Measurements from ENCODE around the gene UNC5B. TPM values are rescaled to one million over a fixed set of nuclear protein-coding genes. Genes with fewer than 3 reads are reported as not detected.

The UNC5B gene
- total RNA-seq, 2 donors from 2014 or later: 10.4 to 11.2 TPM

DNA sequence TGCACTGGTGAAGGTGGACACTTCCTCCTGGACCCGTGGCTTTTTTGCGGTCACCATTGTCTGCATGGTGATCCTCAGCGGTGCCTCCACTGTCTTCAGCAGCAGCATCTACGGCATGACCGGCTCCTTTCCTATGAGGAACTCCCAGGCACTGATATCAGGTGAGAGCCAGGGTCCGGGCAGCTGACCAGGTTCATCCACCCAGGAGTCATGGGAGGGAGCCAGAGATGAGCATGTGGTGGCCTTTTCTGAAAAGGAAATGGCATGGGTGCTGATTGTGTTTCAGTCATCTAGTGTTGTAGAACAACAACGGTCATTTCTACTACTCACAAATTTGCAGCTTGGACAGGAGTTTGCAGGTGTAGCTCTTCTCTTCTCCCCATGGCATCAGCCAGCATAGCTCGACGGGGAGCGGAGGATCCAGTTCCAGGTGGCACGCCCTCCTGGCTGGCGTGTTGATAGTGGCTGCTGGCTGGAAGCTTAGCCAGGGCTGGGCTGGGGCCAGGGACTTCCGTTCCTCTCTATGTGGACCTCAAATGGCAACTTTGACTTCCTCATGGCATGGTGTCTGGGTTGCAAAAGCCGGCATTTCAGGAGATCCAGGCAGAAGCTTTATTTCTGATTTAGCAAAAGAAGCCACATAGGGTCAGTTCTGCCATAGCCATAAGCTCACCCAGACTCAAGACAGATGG lies 139.4 kb downstream of the UNC5B start:
- Histone ChIP-seq H3K4me3 (no peak overlapping the region), H3K4me1 (no peaks in the 10 kb centered on the region), H3K27me3 (no peaks in the 10 kb centered on the region), H3K36me3 (replicated peaks in 1 of 2; ENCODE audit: insufficient read depth in 1 of 2, low read depth in 2 of 2) (peaks cover 0 to 3% of the 10 kb centered on the region in 2 donors), H3K27ac (no peak overlapping the region), H3K9me3 (no peaks in the 10 kb centered on the region)
- WGBS, 2 donors: 69 to 86% methylated on average over 14 of the region's 14 CpGs
- DNase-seq: peak in 2 of 4 donors; percentile 22 to 30
- no peak for ATAC-seq
- TF ChIP-seq, protein P1, sequence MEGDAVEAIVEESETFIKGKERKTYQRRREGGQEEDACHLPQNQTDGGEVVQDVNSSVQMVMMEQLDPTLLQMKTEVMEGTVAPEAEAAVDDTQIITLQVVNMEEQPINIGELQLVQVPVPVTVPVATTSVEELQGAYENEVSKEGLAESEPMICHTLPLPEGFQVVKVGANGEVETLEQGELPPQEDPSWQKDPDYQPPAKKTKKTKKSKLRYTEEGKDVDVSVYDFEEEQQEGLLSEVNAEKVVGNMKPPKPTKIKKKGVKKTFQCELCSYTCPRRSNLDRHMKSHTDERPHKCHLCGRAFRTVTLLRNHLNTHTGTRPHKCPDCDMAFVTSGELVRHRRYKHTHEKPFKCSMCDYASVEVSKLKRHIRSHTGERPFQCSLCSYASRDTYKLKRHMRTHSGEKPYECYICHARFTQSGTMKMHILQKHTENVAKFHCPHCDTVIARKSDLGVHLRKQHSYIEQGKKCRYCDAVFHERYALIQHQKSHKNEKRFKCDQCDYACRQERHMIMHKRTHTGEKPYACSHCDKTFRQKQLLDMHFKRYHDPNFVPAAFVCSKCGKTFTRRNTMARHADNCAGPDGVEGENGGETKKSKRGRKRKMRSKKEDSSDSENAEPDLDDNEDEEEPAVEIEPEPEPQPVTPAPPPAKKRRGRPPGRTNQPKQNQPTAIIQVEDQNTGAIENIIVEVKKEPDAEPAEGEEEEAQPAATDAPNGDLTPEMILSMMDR (IDR thresholded peaks at IDR 0.05): no peak
- no peak for TF ChIP-seq POLR2A (IDR thresholded peaks at IDR 0.05)
- intact Hi-C loops (cut with DNase I): no loop called here

Other genes with a start within 250 kb of the UNC5B start
- gene SLC29A3, start 106.7 kb downstream of the UNC5B start, total RNA-seq: 1 to 10 TPM in 1 of 2 donors, under 1 TPM in 1; 0.99 to 5.2 TPM
- gene CDH23, start 184.3 kb downstream of the UNC5B start, total RNA-seq: 10 to 100 TPM; 28.5 to 58.7 TPM